Stimulated activated naive CD8-positive, alpha-beta T cell treated with anti-CD3 and anti-CD28 coated beads, Interleukin-15, Interleukin-2, amounts not matched to agents 100 U/mL and 50 U/mL, for 24 hours (primary cell): Measurements from ENCODE around the gene GJA9.
"Not testable (repeated sequence)": the region's sequence is repeated elsewhere in the genome, so short reads cannot be mapped to it uniquely, and the experiment has no call there.

Source experiments
- ATAC-seq: fragments of 150-1000 bp; cut with Tn5 transposase; one replicate; pipeline ENCODE4 v1.10.0; 2021
- DNase-seq: peaks from one replicate; pipeline ENCODE4 v3.0.0; 2021

Gene GJA9

GRCh38 chr1:38881487-38881886 is at the start of gene GJA9:
GJA9 (minus strand) TSS chr1:38881587; CDS start chr1:38876098, 5,489 bp downstream.
- ATAC-seq (no peak), DNase-seq (no peak)

- ATAC-seq: no peak
- no peak for DNase-seq
Measured at GRCh38 chr1:38929476-38929875, 48.1 kb upstream of the GJA9 start.

GRCh38 chr1:38929054-38929453 is 47.7 kb upstream of the GJA9 start:
- ATAC-seq (no peak), DNase-seq (no peak)

DNA sequence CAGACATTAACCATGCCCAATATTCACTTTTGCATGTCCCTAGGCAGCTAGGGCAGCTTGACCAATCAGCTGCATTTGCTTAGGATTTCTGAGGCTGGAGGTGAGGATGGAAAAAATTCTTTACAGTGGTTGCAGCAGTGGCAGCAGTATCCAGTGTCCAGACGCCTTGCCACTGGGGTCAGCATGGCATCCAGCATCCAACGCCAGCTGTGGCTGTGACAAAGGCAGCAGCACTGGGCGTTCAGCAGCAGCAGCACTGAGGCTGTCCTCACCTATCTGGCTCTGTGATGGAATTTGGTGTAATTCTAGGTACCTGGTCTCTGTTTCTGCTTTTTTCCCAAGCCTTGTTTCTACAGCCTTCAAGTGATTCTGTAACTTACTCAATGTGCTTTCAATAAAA is 44.7 kb upstream of the GJA9 start:
- ATAC-seq (no peak), DNase-seq (no peak)

DNA sequence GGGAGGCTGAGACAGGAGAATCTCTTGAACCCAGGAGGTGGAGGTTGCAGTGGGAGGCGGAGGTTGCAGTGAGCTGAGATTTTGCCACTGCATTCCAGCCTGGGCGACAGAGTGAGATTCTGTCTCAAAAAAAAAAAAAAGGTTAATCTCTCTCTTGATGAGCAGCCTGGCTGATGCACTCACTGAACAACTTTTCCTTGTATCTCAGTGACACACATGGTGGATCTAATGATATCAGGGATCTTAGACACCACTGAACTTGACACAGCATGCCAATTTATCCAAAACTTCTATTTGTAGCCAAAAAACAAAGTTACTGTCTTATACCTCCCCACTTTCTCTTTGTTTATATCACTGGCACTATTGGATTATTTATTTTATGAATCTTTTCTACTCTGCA is 44.0 kb upstream of the GJA9 start:
- DNase-seq (no peak), ATAC-seq (no peak)

DNA sequence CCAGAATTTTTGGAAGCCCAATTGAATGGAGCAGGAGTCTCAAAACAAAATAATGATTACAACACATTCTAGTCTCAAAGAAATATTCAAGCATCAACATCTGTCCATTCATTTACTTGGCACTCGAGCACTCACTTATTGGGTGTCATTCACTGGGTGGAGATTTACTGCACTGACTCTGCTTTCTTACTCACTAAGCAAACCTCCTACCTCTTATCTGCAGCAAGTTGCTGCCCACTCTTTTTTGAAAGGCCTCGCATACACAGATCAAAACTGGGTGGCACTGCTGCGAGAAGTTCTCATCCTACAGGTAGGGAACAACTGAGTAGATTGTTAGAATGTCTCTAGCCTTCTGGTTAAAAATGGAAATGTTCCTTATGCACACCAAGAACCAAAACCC is 42.2 kb upstream of the GJA9 start:
- ATAC-seq: peak; percentile 36

DNA sequence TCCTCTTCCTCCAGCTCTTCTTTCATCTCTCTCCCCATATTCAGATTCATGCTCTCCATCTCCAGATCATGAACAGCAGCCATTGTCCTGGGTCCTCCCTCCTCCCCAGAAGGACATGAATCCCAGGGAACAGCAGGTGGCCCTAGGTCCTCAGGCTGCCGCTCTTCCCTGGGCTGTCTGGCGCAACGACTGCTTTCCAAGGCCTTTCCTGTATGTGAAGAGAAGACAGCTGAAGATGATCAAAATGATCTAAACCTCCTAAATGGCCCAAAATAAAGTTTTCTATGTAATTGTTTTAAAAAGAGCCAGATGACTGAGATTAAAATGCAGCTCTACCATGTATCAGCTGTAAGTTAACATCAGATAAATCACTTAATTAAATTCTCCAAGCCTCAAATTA is 37.7 kb upstream of the GJA9 start:
- DNase-seq: no peak
- no peak for ATAC-seq

More for the DNA sequence above, 42.2 kb upstream of the GJA9 start:
- no peak for DNase-seq

GRCh38 chr1:38918568-38918967 is 37.2 kb upstream of the GJA9 start:
- DNase-seq: no peak
- ATAC-seq: no peak

DNA sequence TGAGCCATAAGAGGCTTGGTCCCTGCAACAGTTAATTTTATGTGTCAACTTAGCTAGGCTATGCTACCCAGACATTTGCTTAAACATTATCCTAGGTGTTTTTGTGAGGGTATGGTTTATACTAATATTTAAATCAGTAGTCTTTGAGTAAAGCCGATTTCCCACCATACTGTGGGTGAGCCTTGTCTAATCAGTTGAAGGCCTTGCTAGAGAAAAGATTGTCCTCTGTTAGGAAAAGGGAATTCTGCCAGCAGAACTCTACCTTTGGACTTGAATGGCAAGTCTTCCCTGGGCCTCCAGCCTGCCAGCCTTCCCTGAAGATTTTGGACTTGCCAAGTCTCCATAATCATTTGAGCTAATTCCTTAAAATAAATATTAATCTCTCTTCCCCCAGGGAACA is 36.4 kb upstream of the GJA9 start:
- ATAC-seq (no peak), DNase-seq (no peak)

DNA sequence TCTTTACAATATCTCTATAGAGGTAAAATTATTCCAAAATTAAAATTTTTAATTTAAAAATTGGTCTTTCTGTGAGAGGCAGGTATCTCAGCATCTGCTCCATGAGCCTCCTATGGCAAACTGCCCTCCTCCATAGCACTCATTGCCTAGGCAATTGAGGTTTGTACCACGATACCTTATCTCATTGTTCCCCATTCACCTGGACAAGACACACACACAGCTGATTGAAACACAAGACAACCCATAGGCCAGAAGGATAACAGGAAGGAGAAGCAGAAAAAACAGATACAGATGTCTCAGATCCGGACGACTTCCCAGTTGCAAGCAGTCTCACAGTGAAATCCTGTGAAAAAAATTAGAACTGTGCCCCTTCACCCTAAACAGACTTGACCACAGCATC is 36.0 kb upstream of the GJA9 start:
- DNase-seq: no peak
- ATAC-seq: no peak

DNA sequence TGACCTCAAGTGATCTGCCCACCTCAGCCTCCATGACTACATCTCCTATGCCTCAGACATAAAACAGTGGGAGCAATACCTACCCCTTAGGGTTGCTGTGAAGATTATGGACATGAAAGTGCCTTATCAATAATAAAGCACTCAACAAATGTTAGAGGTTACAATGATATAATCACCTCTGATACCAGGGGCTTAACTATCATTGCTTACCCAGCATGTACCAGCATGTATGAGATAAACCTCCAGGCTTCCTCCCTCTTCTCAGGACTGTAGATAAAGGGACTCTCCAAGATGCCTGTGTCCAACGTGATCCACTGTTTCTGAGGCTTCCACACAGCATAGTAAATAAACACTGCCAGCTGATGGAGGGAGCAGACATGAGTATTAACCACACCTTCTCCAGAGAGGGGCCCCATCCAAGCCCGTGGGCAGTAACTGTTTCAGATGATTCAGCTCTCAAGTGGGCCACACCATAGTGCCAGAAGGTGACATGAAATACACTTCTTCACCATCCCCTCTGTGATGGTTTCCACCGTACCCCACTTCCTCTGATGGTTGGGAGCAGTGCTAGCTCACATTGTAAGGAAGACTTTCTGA is 34.1 kb upstream of the GJA9 start:
- ATAC-seq (peak; percentile 88), DNase-seq (peak; percentile 30)

- DNase-seq, ATAC-seq: not testable (repeated sequence)
Measured at GRCh38 chr1:38914908-38915307, 33.5 kb upstream of the GJA9 start.

DNA sequence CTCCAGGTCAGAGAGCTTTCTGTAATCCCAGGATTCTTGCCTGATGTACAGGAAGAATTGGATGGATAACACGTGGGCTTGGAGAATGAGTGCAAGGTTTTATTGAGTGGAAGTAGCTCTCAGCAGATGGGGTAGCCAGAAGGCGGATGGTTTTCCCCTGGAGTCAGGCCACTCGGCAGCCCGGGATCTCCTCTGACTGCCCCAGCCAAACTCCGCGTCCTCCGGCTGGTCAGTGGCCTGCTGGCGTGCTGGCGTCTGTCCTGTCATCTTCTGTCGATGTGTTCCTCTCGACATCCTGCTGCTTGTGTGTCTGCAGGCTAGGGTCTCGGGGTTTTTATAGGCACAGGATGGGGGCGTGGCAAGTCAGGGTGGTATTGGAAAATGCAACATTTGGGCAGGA is 27.4 kb upstream of the GJA9 start:
- ATAC-seq (no peak), DNase-seq (no peak)

DNA sequence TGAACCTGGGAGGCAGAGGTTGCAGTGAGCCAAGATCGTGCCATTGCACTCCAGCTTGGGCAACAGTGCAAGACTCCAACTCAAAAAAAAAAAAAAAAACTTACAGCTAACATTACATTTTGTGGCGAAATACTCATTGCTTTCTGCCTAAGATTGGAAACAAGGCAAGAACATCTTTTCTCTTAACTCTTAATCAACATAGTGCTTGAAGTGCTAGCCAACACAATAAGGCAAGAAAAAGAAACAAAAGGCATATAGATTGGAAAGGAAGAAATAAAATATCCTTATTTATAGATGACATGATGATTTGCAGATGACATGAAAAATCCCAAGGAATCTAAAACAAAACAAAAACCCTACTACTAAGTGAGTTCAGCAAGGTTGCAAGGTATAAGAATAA is 24.6 kb upstream of the GJA9 start:
- ATAC-seq: no peak
- DNase-seq: no peak

DNA sequence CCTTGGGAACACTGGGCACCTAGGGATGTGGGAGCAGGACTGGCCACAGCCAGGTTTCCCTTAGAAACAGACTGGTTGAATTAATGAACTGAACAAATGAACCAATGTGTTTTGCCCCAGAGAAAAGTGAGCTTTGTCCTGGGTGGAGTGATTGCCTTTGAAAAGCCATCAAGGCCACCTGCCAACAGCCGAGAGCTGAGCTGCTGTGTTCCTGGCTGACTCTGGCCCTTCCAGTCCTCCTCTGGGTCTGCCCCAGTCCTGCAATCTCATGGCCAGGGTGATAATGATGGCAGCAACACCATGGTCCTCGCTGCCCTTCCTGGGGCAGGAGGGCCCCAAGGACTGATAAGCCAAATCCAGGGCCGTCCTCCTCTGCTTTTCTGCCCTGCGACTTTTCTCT is 18.2 kb upstream of the GJA9 start:
- DNase-seq: no peak
- ATAC-seq: no peak

- ATAC-seq (no peak), DNase-seq (no peak)
Measured at GRCh38 chr1:38898653-38899230, 17.4 kb upstream of the GJA9 start.

- no peak for DNase-seq
- no peak for ATAC-seq
Measured at GRCh38 chr1:38896169-38896568, 14.8 kb upstream of the GJA9 start.

DNA sequence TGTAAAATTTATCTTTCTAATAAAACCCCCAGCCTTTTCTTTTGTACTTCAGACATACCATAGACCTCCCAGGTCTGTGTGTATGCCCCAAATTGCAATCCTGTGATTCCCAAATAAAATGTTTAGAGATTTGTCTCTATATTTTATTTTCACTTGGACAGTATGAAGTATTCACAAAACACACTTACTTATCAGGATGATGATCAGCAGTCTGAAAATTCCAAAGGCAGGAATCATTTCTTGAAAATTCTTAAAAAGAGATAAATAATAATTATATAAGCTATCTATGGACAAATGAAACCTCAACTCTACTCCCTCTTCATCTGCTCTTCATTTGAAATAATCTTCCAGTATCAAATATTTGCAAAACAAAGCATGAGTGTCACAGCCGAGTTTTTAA is 11.6 kb upstream of the GJA9 start:
- ATAC-seq: no peak
- no peak for DNase-seq

GRCh38 chr1:38891753-38892152 is 10.4 kb upstream of the GJA9 start:
- ATAC-seq (no peak), DNase-seq (no peak)

DNA sequence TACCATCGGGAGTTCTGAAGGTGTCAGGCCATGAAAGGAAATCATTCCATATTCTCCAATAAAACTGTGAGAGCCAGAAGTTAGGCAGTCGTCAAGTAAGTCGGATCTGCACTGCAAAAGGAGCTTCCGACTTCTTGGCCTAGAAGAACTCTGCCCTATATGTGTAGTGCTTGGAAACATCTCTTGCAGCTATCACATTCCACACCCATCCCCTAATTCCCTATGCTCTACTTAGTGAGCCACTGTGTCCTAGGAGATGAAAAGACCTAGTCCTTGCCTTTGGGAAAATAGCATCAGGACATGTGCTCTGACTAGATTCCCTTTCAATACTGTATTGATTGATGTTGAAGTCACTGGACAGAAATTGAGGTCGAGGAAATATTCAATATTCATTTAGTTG is 8.2 kb upstream of the GJA9 start:
- DNase-seq (no peak), ATAC-seq (no peak)

- DNase-seq (no peak), ATAC-seq (no peak)
Measured at GRCh38 chr1:38888423-38889333, 7.3 kb upstream of the GJA9 start.

DNA sequence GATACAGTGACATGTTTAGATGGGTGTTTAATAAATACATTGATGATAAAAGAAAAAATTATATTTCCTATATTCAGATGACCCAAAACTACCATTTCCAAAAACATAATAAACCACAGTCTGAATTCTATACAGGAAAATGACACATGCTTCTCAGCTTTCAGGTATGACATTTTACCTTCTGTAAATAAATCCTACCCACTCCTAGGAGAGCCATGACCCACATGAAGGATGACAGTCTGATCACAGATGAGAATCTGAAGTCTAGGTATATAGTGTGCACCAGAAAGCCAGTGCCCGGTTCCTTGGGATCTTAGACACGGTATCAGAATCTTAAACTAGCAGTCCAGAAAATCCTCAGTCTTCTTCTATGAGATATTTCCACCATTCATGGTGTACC is 3.7 kb upstream of the GJA9 start:
- DNase-seq (no peak), ATAC-seq (no peak)

DNA sequence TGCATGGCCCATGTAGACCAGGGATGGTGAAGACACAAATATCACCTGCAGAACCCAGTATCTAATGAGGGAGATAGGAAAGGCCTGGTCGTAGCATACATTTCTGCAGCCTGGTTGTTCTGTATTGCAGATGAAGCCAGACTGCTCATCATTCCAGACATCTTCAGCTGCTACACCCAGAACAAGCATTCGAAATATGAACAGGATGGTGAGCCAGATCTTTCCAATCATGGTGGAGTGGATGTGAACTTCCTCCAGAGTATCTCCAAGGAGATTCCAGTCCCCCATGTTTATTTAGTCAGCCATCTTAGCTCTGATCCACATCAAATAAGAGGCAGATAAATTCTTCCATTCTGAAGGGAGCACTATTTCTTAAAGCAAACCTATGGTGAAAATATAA is 5.6 kb downstream of the GJA9 start:
- DNase-seq (no peak), ATAC-seq (no peak)
